NCI-H2196 (cell line): Measurements from ENCODE around the gene POLE4.
A peak's percentile ranks its signal among the peaks of the same experiment; 100 is the strongest.

ENCODE experiments used
- DNase-seq: peaks from one replicate; lab custom pipeline; 2025; ENCODE audit not compliant: unreplicated experiment; lab: John Stamatoyannopoulos, UW

POLE4 gene, protein sequence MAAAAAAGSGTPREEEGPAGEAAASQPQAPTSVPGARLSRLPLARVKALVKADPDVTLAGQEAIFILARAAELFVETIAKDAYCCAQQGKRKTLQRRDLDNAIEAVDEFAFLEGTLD

DNA sequence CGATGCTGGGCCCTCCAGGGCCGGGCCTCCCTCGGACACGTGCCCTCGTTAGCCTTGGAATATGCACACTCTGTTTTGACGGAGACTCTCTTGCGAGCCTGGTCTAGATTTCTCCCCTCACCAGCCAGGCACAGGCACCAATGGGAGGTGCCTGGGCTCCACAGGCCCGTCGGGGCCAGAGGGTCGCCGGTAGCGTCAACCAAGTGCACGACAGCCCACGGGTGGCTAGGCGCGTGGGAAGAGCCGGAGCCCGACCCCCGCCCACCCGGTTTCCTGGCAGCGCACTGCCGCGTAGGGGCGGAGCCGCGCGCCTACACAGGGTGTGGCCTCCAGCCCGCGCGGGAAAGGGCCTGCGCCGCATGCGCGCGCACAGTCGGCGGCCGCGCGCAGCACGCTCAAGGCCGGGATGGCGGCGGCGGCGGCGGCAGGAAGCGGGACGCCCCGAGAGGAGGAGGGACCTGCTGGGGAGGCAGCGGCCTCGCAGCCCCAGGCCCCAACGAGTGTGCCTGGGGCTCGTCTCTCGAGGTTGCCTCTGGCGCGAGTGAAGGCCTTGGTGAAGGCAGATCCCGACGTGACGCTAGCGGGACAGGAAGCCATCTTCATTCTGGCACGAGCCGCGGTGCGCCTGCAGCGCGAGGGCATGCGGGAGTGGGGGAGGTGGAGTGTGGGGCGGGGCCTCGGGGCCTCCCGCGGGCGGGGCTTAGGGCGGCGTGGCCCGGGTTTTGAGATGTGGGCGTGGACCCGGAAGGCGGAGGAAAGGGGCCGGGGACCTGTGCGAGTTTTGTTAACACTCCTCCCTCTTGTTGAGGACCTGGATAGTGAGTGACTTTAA is at the start of gene POLE4:
Gene POLE4 (plus strand): TSS at position 370 of the 832 bp plus-strand sequence. CDS start 37 bp downstream, at position 407.
- DNase-seq = peak; percentile 72

DNA sequence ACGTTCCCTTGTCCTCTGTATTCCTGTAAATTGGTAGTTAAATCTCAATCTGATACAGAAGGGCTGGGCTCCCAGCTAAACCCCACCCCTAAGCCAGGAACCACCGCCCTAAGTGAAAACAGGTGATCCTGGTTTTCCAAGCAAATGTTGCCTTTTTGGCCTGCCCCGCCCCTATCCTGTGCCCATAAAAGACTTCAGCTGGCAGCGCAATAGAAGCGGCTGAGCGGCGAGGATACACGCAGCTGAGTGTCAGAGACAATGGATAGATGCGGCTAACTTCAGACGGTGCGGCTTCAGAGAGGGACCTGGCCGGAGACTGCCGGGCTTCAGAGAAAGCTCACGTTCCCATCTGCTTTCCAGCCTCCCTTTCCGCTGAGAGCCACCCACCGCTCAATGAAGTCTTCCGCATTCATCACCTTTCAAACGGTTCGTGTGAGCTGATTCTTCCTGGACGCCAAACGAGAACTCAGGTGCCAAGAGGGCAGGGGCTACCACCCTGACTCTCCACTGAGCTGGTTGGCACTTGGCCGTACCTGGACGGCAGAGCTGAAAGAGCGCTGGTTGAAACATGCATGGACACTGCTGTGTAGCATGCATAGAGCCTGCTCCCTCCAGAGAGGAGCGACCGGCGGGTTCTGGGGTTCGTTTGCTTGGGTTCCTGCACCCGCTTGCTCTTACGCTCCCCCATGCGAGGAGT is 49.5 kb upstream of the POLE4 start:
- DNase-seq = no peak

DNA sequence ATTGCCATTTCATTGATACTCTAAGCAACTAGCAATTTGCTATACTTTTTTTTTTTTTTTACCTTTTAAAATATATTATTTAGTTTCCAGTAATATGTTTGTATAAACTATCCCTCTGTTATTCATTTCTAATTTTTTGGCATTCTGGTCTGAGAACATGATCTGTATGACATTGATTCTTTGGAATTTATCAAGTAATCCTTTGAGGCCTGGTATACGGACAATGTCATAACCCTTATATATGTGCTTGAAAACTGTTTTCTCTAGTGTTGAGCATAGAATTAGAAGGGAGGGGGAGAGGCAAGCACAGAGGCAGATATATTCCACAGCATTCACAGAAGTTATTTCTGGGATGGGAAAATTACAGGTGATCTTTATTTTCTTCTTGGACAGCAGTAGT is 48.2 kb upstream of the POLE4 start:
- no peak for DNase-seq

DNA sequence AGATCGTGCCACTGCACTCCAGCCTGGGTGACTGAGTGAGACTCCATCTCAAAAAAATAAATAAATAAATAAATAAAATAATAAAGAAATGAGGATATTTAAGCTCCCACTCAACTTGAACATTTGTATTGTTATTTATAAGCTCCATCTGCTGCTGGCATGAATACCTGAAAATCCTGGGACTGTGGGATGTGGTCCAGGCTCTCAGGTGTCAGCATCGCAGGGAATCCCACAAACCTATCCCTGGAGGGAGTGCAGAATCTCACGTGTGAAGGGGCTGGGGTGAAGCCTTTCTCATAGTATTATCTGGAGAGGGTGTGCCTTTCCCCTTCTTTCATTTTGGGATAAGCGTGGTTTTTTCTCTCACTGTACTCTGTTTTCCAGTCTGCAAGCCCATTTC is 47.4 kb upstream of the POLE4 start:
- no peak for DNase-seq

DNA sequence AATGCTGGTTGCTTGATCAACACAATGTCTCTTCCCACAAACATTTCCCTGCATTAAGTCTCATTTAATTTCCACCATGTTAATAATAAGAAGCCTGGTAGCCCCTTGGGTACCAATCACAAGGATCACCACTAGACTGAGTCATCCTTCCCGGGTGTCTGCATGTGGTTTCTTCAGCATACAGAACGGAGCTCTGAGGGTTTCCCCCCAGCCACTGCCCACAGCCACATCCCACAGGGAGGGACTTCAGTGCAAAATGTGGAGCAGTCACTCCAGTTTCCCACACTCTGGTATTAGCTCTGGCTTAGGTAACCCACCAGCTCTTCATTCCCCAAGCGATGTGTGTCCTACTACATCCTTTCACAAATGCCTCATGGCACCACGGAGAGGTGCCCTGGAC is 42.7 kb upstream of the POLE4 start:
- DNase-seq = no peak

DNA sequence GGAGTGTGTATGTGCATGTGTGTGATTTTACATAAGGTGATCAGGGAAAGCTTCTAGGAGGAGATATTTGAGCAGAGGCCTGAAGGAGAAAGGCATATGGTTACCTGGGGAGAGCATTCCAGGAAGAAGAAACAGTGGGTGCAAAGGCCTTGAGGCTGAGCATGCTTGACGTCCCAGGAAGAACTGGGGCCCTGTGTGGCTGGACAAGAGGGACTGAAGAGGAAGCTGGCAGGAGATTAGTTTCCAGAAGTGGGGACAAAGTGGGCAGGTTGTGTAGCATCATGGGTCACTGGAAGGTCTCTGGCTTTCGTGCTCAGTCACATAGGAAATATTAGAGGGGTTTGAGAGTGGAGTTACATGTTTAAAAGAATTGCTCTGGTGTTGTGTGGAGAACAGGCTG is 42.0 kb upstream of the POLE4 start:
- no peak for DNase-seq

DNA sequence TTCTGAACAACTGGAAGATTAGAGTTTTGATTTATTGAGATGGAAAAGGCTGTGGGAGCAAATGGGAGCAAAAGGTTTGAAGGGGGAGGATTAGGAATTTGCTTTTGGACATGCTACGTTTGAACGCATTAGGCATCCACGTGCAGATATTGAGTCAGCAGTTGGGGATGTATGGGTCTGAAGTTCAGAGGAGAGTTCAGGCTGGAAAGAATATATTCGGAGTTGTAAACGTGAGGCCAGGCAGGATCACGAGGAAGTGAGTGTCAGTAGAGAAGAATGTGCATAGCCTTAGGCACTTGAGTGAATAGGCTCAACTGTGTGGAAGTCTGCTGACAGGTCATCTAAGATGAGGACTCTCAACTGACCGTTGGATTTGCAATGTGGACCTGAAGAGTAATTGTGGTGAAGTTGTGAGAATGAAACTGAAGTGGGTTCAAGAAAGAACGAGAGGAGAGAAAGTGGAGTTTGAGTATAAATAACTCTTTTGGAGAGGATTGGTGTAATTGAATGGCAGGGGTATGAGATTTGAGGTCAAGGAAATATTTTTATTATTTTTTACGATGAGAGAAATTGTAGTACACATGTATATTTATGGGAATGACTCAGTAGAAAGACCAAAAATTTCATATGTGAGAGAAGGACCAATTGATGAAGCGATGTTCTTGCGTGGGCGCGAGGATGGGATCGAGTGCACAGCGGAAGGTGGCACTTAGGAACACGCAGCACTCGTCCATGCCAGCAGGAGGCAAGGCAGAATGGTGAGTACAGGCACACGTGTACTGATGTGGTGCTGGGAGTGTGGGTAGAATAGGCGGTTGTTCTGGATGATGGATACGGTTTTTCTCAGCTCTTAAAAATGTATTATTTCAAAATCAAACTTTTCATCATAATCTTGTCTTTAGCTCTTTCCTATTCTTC is 40.5 kb upstream of the POLE4 start:
- no peak for DNase-seq

DNA sequence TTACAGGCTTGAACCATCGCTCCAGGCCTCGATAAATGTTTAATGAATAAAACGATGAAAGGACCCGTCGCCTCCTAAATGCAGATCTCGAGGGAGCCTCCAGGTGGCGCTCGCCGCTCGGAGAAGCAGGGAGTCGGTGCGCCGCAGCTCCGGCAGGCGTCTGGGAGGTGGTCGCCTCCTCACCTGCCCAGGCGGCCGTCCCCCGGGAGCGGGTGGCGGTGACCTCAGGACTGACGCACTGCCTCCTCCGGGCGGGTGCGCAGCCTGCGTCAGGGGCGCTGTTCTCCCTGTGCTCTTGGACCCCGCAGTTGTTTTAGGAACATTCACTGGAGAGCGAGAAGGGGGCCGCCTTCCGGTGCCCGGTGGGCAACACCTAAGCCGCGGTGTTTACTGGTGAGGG is 38.6 kb upstream of the POLE4 start:
- peak; percentile 14 for DNase-seq

DNA sequence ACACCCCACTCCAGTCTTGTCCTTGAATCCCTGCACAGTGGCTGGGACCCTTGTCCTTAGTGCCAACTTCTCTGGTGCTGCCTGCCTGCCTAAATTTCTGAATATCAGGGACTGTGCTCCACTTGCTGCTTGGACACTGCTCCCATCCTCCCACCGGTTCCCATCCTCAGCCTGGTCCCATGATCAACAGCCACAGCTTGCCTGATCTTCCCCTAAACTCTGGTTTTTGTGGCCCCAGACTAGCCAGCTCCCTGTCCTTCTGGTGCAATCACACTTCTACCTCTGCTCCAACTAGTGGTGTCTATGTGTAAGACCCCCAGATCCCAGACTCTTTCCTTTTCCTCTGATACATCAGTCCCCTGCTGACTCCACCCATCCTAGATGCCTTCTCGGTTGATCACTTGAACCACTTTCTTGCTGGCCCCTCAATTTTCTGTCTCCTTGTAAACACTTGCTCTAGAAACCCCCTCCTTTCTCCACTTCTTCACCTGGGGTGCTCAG is 37.2 kb upstream of the POLE4 start:
- no peak for DNase-seq

DNA sequence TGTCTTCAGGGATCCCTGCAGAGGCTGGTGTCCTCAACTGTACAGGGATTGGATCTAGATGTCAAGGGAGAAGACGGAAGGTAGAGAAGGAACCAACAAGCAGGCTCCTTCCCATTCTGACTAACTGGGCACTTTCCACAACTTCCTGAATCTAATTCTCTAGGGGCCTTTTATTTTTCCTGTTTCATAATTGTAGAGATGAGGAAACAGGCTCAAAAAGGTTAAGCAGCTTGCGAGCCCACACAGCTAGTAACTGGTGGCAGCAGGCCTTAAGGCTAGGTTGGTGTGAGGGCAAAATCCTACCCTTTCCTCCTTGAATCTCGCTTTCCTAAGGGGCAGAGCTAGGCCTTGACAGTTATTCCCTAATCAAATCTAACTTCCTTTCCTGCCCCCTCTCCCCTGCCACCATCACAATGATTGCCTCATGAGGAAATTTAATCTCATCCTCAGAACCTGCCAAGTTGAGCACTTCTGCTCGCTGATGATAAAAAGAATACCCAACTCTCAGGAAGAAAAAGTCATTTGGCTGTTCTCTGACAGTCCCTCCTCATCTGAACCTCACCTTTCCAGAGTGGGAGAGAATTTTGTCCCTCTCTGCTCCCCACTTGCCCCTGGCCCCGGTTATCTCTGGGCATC is 35.7 kb upstream of the POLE4 start:
- peak; percentile 15 for DNase-seq

DNA sequence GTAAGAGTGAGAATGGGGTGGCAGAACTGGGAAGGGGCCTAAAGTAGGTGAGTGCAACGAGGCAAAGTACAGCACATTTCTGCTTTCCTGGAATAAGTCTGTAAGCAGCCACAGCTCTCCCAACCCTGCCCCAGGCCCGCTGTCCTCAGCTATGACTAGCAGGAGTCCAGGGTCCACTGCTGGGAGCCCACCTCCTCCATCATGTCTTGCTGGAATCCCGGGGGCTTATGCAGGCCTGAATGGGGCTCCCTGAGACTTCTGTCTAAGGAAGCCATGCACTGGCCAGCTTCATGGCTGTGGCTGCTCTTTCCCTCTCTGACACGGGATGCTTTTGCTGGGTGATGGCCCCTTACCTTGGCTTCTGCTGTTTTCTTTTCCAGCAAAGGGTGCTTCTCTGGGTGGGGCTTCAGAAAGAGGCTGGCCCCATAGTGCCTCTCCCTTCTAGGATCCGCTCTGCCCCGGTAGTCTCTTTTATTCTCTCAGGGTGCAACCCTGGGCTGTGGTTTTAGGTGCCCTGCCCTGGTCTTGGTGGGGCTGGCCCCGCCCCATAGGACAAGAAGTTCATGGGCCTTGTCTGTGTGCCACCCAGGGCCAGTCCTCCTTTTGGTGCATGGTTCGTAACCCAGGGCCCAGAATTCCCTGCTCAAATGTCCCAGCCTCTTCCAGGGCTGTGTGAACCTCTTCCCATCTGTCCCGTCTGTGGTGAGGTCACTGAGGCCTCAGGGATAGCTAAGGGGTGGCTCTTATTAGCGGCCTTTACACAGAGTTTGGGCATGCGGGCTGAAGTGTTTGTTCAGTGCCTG is 33.8 kb upstream of the POLE4 start:
- peak; percentile 21 for DNase-seq

DNA sequence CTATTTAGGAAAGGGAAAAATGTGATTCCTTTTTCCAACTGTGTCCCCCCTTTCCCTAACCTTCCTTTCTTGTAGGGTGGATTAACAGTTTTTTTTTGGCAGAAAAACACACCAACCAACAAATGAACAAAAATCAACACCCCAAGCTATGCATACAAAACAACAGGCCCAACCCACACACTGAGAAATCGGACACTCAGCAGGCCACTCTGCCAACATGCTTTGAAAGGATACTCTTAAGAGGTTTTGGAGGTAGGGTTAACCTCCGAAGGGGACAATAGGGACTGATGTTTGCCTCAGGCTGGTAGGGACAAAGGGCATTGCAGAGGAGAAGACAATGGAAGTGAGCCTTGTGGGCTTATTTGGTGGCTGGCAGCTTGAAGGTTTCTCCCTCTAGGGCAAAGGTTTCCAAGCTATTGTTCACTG is 33.1 kb upstream of the POLE4 start:
- DNase-seq = peak; percentile 39

DNA sequence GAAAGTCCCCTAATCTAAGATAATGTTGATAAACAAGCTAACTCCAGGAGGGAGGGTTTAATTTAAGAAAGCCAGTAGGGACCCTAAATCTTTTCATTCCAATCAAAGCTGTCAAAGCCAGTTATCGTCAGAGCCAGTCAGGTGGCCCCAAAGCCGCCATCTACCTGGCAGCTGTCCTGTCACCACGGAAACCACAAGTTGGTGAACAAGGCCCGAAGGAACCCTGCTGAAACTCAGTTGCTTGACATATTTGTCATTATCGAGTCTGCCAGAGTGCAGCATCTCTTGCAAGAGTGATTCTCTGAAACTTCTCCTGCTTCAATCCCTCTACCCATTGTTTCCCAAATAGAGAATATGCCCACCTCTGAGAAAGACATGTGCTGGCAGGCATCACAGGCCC is 30.8 kb upstream of the POLE4 start:
- no peak for DNase-seq

DNA sequence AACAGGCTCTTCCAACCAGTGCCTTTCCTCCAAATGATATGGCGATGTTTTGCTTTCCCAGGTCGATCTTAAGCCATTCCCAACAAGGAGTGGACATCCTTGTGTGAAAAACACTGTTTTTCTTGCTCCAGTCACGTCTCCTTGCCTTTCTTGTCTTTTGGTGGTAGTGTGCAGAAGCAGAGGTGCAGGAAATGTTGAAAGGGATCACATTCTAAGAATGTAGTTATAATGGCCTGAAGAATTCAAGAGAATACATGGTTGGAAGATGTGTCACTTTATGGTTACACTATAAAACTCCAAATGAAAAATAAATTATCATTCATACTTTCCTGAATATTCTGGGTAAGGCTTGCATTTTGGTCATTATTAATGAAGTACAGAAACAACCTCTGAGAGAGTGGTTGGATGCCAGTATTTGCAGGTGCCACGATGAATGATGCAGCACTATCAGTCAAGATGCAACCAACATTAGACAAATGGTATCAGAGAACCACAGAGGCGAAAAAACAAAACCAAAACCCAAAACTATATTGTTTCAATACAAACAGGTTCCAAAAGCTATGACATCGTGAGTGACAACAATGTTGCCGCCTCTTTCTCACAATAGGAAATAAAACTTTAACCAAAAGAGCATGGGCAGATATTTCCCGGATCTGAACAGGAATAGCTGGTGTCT is 27.5 kb upstream of the POLE4 start:
- DNase-seq = no peak

DNA sequence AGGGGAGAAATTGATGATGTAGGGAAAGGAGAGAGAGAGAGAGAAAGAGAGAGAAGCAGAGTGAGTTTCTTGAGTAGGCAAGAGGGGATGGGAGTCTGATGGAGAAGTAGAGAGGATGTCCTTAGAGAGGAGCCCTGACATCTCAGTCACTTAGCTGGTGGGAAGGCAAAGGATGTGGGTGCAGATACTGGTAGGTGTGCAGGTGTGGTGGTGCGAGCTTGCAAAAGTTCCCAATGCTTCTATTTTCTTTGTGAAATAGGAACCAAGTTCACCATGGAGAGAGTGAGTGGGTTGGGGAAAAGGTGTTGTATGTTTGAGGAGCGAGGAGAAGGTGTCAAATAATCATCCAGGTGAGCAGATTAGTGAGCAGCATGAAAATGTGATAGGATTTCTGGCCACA is 26.5 kb upstream of the POLE4 start:
- DNase-seq = no peak

DNA sequence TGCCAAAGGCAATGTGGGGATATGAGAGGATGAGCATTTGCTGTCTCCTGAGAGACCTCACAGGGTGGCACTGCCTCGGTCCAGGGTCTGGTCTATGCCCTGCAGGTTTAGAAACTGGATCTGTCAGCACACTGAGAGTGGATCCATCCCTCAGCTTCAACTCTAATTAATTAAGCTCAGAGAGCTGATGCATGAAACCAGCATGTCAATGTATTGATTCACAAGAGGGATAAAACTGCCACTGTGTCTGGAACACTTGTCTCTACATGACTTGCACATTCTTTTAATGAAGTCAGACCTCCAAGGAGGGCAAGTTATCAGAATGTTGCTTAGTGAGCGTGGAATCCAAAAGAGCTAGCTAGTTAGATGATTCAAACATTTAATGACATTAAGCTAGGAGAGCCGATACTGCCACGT is 22.5 kb upstream of the POLE4 start:
- no peak for DNase-seq

DNA sequence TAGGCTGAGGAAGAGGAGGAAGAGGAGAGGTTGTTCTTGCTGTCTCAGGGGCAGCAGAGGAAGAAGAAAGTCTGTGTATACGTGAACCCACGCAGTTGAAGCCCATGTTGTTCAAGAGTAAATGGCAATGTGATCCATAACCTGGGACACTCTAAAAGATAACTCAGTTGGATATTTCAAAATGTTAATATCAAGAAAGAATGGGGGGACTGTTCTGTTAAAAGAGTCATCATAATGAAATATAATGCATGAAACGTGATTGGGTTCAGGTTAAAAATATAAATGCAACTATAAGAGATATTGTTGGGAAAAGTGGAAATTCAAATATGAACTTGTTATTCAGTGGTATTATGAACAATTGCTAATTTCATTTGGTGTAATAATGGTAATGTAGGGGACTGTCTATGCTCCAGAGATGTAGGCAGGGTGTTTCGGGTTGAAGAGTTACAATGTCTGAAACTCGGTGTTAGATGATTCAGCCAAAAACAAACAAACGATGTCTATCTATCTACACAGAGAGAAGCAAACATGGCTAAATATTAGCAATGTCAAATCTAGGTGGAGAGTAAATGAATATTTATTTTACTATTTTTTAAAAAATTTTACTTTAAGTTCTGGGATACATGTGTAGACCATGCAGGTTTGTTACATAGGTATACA is 21.1 kb upstream of the POLE4 start:
- no peak for DNase-seq

DNA sequence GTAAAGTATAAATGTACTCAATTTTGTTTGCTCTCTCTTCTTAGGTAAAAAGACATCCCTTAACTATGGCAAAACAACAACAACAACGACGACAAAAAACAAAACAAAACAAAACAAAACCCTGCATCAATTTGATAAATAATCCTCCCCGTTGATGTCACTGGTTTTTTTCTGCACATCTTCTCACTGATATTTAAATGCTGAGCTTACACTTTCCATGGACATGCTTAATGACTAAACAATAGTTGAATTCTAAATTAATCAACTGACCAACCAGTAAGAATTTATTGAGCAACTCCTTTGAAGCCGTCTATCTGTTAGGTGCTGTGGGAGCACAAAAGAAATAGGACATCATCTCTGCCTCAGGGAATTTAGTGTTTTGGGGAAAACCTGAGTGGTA is 20.2 kb upstream of the POLE4 start:
- DNase-seq = no peak
